ENCODE data around the gene ADAM12. TPM values are rescaled to one million over a fixed set of nuclear protein-coding genes. Genes with fewer than 3 reads are reported as not detected.

The ADAM12 gene
- polyA plus RNA-seq, 1 of the 3 experiments (the other 2 are of a cell fraction) = 25.0 TPM

- TF ChIP-seq, protein P1, sequence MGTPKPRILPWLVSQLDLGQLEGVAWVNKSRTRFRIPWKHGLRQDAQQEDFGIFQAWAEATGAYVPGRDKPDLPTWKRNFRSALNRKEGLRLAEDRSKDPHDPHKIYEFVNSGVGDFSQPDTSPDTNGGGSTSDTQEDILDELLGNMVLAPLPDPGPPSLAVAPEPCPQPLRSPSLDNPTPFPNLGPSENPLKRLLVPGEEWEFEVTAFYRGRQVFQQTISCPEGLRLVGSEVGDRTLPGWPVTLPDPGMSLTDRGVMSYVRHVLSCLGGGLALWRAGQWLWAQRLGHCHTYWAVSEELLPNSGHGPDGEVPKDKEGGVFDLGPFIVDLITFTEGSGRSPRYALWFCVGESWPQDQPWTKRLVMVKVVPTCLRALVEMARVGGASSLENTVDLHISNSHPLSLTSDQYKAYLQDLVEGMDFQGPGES (IDR thresholded peaks at IDR 0.05; ENCODE audit: low read depth, low read length) = no peak
- TF ChIP-seq USF2 (IDR thresholded peaks at IDR 0.05; ENCODE audit: borderline replicate concordance, low read depth, low read length) = no peak
- TF ChIP-seq TEAD4 (IDR thresholded peaks at IDR 0.05; ENCODE audit: borderline replicate concordance, insufficient read depth) = no peak
These were observed 402.6 kb downstream of the ADAM12 start (continued) for GRCh38 chr10:125985557-125986240.

GRCh38 chr10:125984865-125985495, 403.3 kb downstream of the ADAM12 start:
- no peaks in the 10 kb centered on the region for H3K36me3 ChIP-seq (replicated peaks in 1 of 2; ENCODE audit: control insufficient read depth in 1 of 2, insufficient read depth in 2 of 2, low read length in 1 of 2)
- H3K9me2 ChIP-seq = no peaks in the 10 kb centered on the region
- no peak overlapping the region for H3K4me2 ChIP-seq
- H3K4me1 ChIP-seq (ENCODE audit: control insufficient read depth in 1 of 2, insufficient read depth in 2 of 2, low read depth in 1 of 2, low read length in 1 of 2) = peaks cover 0 to 7% of the 10 kb centered on the region in 2 experiments; a peak in 3 of 4 replicates
- ChIA-PET CTCF (interaction anchor here (1.7 to 3.9 kb wide), 2 partner anchors 402 to 519 kb away, joined by 7 to 36 read pairs; no protein-coding TSS in a partner anchor), POLR2A (interaction anchor here (0.7 kb wide), 1 partner anchor 192 kb away, joined by 3 read pairs; no protein-coding TSS in a partner anchor)
- no peak for DNase-seq
- H4K20me1 ChIP-seq (ENCODE audit: insufficient read depth) = no peaks in the 10 kb centered on the region
- TF ChIP-seq, protein P2, sequence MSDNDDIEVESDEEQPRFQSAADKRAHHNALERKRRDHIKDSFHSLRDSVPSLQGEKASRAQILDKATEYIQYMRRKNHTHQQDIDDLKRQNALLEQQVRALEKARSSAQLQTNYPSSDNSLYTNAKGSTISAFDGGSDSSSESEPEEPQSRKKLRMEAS (IDR thresholded peaks at IDR 0.05; ENCODE audit: low read depth) = no peak
- TF ChIP-seq GABPA (IDR thresholded peaks at IDR 0.05; ENCODE audit: low read depth) = no peak
- no peak for TF ChIP-seq GATA2 (CRISPR knock-in tag; IDR thresholded peaks at IDR 0.05)
- no peak for TF ChIP-seq SMC3 (IDR thresholded peaks at IDR 0.05; ENCODE audit: low read depth, low read length)
- TF ChIP-seq FOSL2 (IDR thresholded peaks at IDR 0.05; ENCODE audit: borderline replicate concordance, low read depth) = no peak
- TF ChIP-seq USF2 (IDR thresholded peaks at IDR 0.05; ENCODE audit: borderline replicate concordance, low read depth, low read length) = no peak
- TF ChIP-seq, protein P3, sequence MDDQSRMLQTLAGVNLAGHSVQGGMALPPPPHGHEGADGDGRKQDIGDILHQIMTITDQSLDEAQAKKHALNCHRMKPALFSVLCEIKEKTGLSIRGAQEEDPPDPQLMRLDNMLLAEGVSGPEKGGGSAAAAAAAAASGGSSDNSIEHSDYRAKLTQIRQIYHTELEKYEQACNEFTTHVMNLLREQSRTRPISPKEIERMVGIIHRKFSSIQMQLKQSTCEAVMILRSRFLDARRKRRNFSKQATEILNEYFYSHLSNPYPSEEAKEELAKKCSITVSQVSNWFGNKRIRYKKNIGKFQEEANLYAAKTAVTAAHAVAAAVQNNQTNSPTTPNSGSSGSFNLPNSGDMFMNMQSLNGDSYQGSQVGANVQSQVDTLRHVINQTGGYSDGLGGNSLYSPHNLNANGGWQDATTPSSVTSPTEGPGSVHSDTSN (IDR thresholded peaks at IDR 0.05) = no peak
- H2AFZ ChIP-seq (ENCODE audit: low read depth) = no peak overlapping the region
- whole genome bisulfite sequencing (ENCODE audit: low lambda C conversion rate) = 82% methylated on average over 6 of the region's 6 CpGs
- H3K27ac ChIP-seq (ENCODE audit: low read depth in 2 of 2, low read length in 1 of 2) = no peak overlapping the region
- H3K9ac ChIP-seq = no peak overlapping the region
- H3K4me3 ChIP-seq (ENCODE audit: low read depth in 2 of 2, low read length in 1 of 2) = no peak overlapping the region
- H3K27me3 ChIP-seq (ENCODE audit: insufficient read depth) = no peaks in the 10 kb centered on the region
- H3K9me3 ChIP-seq = no peaks in the 10 kb centered on the region
- H3F3A ChIP-seq (replicated peaks; ENCODE audit: insufficient read depth) = no peaks in the 10 kb centered on the region
- no peaks in the 10 kb centered on the region for H3K79me2 ChIP-seq (ENCODE audit: insufficient read depth)

Measured in SK-N-SH (cell line).